Peyer's patch (tissue), 4 donors: ENCODE data around the gene TMEM119. TPM values are rescaled to one million over a fixed set of nuclear protein-coding genes. Genes with fewer than 3 reads are reported as not detected.
A peak's percentile ranks its signal among the peaks of the same experiment; 100 is the strongest.
"Not testable (repeated sequence)": the region's sequence is repeated elsewhere in the genome, so short reads cannot be mapped to it uniquely, and the experiment has no call there.

Source experiments
- DNase-seq, 3 donors: peaks; one replicate each; pipeline ENCODE4 v3.0.0-alpha.2; 2017 to 2019
- H3K27ac ChIP-seq, 4 donors: fragments of 200-600 bp; sonication (generic); one replicate each; pipeline ENCODE4 v1.5.1; 2016 to 2019
- H3K27me3 ChIP-seq, 2 donors: fragments of 200-600 bp; sonication (generic); one replicate each; pipeline ENCODE4 v1.5.1; 2019
- H3K36me3 ChIP-seq, 3 donors: fragments of 200-600 bp; sonication (generic); one replicate each; pipeline ENCODE4 v1.5.1; 2016 to 2019
- H3K4me1 ChIP-seq, 4 donors: fragments of 200-600 bp; sonication (generic); one replicate each; pipeline ENCODE4 v1.5.1; 2016 to 2019
- H3K4me3 ChIP-seq, 4 donors: fragments of 200-600 bp; sonication (generic); 1 replicate in 3 of 4; 2 replicates in 1 of 4; pipeline ENCODE4 v1.5.1; 2016 to 2019; ENCODE audit warnings: mild to moderate bottlenecking in 1 of 4
- H3K9me3 ChIP-seq, 4 donors: fragments of 200-600 bp; sonication (generic); one replicate each; pipeline ENCODE4 v1.5.1; 2016 to 2019; ENCODE audit warnings: mild to moderate bottlenecking in 1 of 4
- POLR2A ChIP-seq, 2 donors: fragments of 450-650 bp; IDR thresholded peaks; one replicate each; pipeline ENCODE4 v1.5.1; 2017; ENCODE audit warnings: antibody characterized with exemption in 2 of 2, mild to moderate bottlenecking in 2 of 2, moderate library complexity in 2 of 2
- total RNA-seq, 4 donors: library from RNA; depleted of rRNA; stranded (reverse); fragments of >200 nt; gene quantifications; one replicate each; pipeline ENCODE4 v1.1.0, GENCODE V29; 2016
- TF ChIP-seq, protein P1 (sequence below), 6 experiments: fragments of 450-650 bp in 4 of 6; fragments of 200-600 bp in 2 of 6; sonication (generic) in 1 of 6; IDR thresholded peaks; one replicate each; pipeline ENCODE4 v1.5.1; 2017 to 2019; ENCODE audit warnings: antibody characterized with exemption in 6 of 6, mild to moderate bottlenecking in 3 of 6, moderate library complexity in 1 of 6

The TMEM119 gene
- total RNA-seq, 4 donors from 2014 or later = 1.8 to 17.3 (median 3.4) TPM

DNA sequence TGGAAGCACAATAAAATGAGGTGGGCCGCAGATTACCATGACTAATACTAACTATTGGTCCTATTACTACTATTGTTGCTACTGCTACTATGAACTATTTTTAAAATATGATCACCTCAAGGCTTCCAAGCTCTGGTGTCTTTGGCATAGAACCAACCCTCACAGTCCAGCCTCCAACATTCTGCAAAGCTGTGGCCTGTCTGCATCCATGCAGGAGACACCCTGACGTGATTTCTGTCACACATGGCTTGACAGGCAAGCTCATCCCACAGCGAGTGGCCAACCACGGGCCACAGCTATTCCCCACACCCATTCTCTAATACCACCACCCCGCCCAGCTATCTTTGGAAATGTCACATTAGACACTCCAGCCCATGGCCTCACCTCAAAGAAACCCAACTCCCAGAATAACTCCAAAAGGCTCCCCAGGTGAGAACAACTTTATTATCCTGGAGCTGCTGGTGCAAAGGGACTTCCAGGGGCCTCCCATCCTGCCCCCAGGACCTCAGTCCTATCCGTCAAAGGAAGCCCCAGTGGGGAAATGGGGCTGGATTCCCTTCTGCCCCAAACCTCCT is 21.1 kb downstream of the TMEM119 start:
- Histone ChIP-seq H3K4me3 (no peak overlapping the region), H3K4me1 (no peaks in the 10 kb centered on the region), H3K9me3 (no peaks in the 10 kb centered on the region), H3K27ac (no peak overlapping the region), H3K27me3 (no peaks in the 10 kb centered on the region), H3K36me3 (no peaks in the 10 kb centered on the region)
- DNase-seq = peak in 1 of 3 donors; percentile 26
- TF ChIP-seq POLR2A (IDR thresholded peaks at IDR 0.05) = no peak

DNA sequence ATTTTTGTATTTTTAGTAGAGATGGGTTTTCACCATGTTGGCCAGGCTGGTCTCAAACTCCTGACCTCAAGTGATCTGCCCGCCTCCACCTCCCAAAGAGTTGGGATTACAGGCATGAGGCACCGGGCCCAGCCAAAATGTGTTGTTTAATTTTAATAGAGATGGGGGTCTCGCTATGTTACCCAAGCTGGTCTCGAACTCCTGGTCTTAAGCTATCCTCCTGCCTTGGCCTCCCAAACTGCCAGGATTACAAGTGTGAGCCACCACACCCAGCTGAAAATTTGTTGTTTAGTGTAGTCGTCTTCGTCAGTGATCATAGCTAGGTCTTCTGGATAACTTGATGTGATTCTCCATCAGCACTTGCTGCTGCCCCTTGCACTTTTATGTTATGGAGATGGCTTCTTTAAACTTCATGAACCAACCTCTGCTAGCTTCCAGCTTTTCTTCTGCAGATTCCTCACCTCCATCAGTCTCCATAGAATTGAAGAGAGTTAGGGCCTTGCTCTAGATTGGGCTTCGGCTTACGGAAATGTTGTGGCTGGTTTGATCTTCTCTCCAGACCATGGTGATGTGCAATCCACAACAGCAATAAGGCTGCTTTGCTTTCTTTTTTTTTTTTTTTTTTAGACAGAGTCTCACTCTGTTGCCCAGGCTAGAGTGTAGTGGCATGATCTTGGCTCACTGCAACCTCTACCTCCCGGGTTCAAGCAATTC is 22.5 kb downstream of the TMEM119 start:
- Histone ChIP-seq H3K36me3 (no peaks in the 10 kb centered on the region), H3K9me3 (no peaks in the 10 kb centered on the region), H3K27me3 (no peaks in the 10 kb centered on the region), H3K27ac (no peak overlapping the region), H3K4me3 (no peak overlapping the region), H3K4me1 (no peaks in the 10 kb centered on the region)
- peak in 1 of 3 donors; percentile 13 for DNase-seq
- TF ChIP-seq, protein P1, sequence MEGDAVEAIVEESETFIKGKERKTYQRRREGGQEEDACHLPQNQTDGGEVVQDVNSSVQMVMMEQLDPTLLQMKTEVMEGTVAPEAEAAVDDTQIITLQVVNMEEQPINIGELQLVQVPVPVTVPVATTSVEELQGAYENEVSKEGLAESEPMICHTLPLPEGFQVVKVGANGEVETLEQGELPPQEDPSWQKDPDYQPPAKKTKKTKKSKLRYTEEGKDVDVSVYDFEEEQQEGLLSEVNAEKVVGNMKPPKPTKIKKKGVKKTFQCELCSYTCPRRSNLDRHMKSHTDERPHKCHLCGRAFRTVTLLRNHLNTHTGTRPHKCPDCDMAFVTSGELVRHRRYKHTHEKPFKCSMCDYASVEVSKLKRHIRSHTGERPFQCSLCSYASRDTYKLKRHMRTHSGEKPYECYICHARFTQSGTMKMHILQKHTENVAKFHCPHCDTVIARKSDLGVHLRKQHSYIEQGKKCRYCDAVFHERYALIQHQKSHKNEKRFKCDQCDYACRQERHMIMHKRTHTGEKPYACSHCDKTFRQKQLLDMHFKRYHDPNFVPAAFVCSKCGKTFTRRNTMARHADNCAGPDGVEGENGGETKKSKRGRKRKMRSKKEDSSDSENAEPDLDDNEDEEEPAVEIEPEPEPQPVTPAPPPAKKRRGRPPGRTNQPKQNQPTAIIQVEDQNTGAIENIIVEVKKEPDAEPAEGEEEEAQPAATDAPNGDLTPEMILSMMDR (IDR thresholded peaks at IDR 0.05) = no peak
- no peak for TF ChIP-seq POLR2A (IDR thresholded peaks at IDR 0.05)

DNA sequence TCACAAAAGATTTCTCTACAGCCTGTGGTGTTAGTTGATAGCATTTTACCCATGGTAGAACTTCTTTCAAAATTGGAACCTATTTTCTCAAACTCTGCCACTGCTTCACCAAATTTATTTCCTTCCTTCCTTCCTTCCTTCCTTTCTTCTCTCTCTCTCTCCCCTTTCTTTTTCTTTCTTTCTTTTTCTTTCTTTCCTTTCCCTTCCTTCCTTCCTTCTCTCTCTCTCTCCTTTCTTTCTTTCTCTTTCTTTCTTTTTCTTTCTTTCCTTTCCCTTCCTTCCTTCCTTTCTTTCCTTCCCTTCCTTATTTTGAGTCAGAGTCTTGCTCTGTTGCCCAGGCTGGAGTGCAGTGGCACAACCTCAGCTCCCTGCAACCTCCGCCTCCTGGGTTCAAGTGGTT is 23.6 kb downstream of the TMEM119 start:
- H3K36me3 ChIP-seq, H3K9me3 ChIP-seq: not testable (repeated sequence)

DNA sequence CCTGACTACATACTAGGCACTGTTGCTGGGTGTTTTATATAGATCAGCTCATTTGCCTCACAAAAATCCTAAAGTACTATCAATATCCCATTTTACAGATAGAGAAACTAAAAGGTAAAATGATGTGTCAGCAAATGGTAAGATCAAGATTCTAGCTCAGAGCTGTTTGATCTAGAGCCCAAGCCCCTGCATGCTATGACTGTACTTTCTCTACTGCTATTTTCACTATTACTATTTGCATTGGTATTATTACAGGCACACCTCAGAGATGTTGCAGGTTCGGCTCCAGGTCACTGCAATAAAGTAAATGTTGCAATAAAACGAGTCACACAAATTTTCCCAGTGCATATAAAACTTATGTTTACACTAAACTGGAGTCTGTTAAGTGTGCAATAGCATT is 24.6 kb downstream of the TMEM119 start:
- no peak overlapping the region for H3K27ac ChIP-seq
- no peak overlapping the region for H3K4me3 ChIP-seq
- TF ChIP-seq, protein P1 (IDR thresholded peaks at IDR 0.05) = no peak
- no peak for TF ChIP-seq POLR2A (IDR thresholded peaks at IDR 0.05)
- H3K4me1 ChIP-seq = no peaks in the 10 kb centered on the region
- no peaks in the 10 kb centered on the region for H3K27me3 ChIP-seq
- no peaks in the 10 kb centered on the region for H3K9me3 ChIP-seq
- H3K36me3 ChIP-seq = peaks cover 0 to 16% (median 0%) of the 10 kb centered on the region in 3 donors
- DNase-seq = peak in 1 of 3 donors; percentile 8

More for the DNA sequence above, 23.6 kb downstream of the TMEM119 start:
- H3K4me1 ChIP-seq, H3K27me3 ChIP-seq, H3K4me3 ChIP-seq, H3K27ac ChIP-seq, DNase-seq: not testable (repeated sequence)

DNA sequence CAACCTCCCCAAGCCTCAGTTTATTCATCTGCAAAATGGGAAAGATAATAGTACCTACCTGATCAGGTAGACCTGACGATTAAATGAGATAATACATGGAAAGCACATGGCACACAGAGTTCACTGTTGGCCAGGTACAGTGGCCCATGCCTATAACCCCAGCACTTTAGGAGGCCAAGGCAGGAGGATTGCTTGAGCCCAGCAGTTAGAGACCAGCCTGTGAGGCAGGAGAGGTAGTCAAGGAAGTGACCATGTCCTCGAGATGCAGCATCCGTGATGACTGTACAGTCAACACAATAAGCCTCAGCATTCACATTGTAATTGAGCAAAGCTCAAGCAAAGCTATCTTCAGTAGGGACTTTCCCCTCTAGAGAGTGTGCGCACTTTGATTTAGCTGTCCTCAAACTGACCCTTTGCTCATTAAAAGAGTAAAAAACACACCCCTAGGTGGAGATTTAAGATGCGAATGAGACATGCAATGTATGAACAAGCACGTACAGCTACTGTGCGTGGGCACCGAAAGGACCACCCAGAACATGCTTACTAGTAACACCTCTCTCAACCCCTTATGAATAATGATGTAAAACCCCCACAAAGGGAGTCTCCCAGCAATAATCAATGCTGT is 25.6 kb downstream of the TMEM119 start:
- Histone ChIP-seq H3K36me3 (peaks cover 0 to 26% (median 0%) of the 10 kb centered on the region in 3 donors), H3K4me1 (peaks cover 0 to 6% (median 3%) of the 10 kb centered on the region in 4 donors), H3K27ac (peak overlapping the region in 1 of 4 donors; percentile 25), H3K9me3 (no peaks in the 10 kb centered on the region), H3K27me3 (no peaks in the 10 kb centered on the region), H3K4me3 (no peak overlapping the region)
- no peak for TF ChIP-seq POLR2A (IDR thresholded peaks at IDR 0.05)
- TF ChIP-seq, protein P1 (IDR thresholded peaks at IDR 0.05) = no peak
- DNase-seq = peak in 2 of 3 donors; percentile 15 to 41

DNA sequence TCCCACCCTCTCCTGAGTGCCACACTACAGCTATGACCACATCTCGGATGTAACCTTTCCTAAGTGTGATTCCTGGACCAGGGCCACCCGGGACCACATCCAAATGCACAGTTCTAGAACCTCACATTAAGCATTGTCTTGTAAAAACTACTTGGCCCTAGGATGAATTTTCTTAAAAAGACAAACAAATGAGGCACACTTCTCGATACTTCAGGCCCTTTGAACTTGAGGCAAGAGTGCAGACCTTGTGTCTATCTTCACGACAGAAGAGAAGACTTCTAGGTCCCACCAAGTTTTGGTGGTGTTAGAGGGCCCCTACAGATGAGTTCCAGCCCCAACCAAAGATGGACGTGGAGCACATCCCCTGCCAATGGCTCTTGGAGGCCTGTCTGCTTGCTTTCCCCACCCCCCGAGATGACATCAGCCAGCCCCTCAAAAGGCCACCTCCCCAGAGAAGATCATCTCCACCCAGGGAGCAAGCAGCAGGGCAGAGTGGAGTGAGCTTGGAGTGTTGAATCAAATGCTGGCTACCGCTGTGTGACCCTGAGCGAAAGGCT is 26.2 kb downstream of the TMEM119 start:
- peak in 2 of 3 donors; percentile 11 to 22 for DNase-seq
- H3K36me3 ChIP-seq = peaks cover 0 to 32% (median 0%) of the 10 kb centered on the region in 3 donors
- no peaks in the 10 kb centered on the region for H3K9me3 ChIP-seq
- no peak overlapping the region for H3K4me3 ChIP-seq
- no peak for TF ChIP-seq POLR2A (IDR thresholded peaks at IDR 0.05)
- TF ChIP-seq, protein P1 (IDR thresholded peaks at IDR 0.05) = no peak
- no peaks in the 10 kb centered on the region for H3K27me3 ChIP-seq
- H3K4me1 ChIP-seq = peaks cover 0 to 10% (median 3%) of the 10 kb centered on the region in 4 donors
- H3K27ac ChIP-seq = peak overlapping the region in 1 of 4 donors; percentile 70
